Left forelimb (tissue), 1 donor: ENCODE data around the gene HHAT.

Experiments used
- DNase-seq: peaks from one replicate; pipeline ENCODE4 v3.0.0-alpha.2; 2018; ENCODE audit warnings: low spot score

Gene HHAT

DNA sequence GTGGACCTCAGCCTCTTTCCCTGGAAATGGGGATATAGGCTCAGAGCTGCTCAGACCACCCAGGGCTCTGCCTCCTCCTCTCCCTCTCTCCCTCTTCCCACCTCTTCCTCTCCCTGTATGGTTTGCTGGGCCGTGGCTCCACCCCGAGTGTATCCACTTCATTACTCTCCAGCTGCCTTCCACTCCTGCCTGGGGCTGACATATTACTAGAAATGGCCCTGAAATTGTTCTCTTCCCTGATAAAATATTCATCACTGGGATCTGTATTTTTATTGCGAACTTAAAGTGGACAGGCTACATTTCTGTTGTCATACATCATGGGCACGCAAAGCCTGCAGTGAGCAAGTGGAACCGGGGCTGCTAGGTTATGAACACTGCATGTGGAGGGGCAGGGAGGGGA lies 225.0 kb downstream of the HHAT start:
- DNase-seq, result no peak

DNA sequence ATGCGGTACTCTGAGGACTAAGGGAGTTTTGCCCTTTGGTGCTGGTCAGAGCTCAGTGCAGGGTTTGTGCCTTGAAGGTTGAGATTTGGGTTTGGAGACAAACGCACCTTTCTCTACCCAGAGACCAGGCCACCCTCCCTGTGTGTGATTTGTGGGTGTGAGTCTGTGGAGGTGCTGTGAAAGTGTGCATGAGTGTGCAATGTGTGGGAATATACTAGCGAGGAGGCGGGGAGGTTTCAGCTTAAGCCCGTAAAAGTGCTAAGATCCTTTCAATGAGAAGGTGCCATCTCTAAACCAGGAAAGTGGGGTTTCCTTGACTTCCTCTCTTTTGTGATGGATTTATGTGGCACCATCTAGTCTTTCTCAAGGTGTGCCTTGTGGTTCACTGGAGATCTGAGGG lies 225.7 kb downstream of the HHAT start:
- DNase-seq, result no peak

DNA sequence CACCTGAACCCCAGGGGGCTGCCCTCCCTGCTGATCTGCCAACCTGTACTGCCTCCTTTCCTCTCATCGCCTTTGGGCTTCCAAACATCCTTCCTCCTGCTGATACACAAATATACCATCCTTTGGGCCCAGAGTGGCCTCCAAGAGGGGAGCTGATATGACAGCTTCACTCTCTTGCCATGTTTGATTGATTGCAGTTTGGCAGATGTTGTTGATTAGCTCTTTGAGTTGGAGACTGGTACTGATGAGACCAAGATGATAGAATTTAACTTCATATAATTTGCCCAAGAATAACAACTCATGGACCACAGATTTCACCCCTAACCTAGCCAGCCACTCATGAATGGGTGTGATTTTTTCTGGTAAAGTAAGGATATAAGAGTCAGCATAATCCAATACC lies 227.8 kb downstream of the HHAT start:
- DNase-seq, result no peak

DNA sequence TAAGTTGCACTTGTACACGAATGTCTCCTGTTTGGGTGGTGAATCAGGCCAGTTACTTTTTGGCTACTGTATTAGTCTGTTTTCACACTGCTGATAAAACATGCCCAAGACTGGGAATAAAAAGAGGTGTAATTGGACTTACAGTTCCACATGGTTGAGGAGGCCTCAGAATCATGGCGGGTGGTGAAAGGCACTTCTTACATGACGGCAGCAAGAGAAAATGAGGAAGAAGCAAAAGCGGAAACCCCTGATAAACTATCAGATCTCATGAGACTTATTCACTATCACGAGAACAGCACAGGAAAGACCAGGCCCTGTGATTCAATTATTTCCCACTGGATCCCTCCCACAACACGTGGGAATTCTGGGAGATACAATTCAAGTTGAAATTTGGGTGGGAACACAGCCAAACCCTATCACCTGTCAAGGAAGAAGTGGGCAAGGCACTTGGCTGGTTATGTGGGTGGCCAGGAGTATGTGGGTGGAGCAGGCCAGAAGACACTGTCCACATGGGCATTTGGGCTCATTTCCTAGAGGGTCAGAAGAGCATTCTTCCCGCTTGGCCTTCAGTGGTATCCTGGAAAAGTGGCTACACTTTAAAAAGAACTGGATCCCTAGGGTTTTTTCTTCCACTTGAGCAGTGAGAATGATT lies 228.8 kb downstream of the HHAT start:
- no peak for DNase-seq

DNA sequence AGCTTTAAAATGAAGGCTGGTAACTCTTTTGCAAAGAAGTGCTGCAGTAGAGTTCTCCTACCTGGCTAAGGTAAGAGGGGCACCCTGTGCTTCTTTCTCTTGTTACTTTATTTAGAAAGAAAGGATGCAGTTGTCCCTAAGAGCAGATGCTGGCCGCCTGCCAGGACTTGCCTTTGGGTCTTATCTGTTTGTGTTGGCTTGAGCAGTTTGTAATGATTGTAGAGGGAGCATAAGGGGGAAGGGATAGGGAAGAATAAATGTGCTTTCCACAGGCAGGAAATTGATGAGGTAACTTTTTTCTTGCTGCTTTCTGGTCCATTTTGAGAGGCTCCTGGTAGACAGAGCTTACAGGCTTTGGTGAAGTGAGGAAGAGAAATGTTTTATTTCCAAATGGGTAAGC lies 229.6 kb downstream of the HHAT start:
- no peak for DNase-seq

DNA sequence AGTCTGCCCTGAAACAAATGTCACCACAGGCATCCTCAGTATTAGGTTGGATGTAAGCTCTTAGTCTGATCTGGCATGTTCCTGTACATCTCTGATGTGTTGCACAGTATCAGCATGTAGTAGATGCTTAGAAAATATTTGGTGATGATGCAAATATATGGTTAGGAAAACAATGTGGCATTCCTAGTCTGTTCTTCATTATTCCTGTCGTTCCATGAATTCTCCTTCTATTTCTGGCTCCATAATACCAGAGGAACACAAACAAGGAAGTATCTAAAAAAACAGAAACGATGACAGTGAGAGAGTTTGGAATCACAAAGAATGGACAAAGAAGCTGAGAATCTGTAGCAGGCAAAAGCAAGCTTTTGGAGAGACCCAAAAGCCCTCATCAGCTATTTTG lies 236.6 kb downstream of the HHAT start:
- DNase-seq, result no peak

DNA sequence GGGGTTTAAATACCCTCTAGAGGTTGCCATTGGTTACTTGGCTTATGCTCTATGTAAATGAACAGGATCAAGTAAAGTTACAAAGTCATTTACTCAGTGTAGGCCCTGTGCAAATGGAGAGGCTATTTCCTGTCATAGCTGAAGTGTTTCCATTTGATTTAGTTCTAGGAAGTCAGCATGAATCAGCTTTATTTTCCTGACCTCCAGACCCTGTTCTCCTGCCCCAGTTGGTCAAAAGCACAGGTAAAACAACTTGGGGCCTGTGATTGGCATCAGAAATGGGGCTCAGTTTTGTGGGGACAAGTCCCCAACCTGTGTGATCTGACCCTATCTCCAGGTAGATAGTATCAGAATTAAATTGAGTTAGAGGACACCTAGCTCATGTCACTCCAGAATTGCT lies 239.9 kb downstream of the HHAT start:
- no peak for DNase-seq

DNA sequence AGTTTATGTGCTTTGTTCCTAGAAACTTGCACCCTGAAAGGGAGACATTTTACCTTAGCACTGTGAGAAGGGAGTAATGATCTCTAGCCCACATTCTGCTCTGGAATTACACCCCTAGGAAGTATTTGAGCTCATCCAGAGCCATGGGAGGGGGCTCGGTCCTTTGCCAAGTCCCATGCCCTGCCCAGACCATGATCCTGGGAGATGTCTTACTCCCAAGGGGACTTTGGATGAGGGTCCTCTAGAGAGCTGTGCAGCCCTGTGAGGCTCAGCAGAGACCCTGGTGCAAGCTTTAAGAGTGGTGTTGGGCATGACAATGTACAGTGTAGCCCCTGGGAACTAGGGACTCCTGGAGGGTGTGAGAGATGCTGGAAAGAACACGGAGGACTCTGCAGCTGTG lies 241.4 kb downstream of the HHAT start:
- no peak for DNase-seq

DNA sequence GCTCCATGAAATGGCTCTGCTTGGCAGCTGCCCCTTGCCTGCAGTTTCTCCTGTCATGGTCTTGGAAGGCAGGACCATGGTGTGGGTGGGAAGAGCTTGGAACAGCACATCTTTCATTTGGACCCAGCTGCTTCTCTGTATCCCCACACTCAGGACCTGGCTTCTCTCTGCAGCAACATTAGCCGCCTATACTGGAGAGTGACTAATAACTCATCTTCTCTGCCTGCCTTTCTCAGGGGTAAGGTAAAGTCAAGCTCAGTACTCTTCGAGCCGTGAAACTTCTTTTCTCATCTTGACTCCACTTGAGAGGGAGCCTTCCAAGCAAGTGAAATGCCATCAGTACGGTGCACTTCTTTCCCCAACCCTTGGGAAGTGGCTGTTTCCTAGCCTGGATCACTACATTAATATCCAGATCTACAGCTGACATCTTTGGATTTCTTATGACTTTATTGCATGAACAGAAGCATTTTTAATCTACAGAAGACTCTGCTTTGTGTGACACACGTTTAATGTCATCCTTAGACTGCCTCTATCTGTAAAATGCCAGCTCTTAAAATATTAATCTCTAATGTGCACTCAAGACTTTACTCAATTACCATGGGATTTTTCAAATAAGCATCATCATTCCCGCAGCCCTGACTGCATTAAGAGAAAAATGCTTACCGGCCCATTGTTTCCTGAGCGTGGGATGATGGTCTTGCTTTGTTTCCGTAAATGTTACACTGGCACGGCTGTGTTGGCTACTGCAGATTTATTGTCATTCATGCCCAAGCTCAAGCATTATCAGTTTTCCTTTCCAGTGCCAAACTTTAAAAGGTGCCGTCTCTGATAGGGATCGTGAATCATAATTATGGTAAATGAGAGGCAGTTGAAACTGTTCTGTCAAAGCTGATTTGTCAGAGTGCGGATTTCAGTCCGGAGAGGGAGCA lies 242.9 kb downstream of the HHAT start:
- DNase-seq, result no peak

DNA sequence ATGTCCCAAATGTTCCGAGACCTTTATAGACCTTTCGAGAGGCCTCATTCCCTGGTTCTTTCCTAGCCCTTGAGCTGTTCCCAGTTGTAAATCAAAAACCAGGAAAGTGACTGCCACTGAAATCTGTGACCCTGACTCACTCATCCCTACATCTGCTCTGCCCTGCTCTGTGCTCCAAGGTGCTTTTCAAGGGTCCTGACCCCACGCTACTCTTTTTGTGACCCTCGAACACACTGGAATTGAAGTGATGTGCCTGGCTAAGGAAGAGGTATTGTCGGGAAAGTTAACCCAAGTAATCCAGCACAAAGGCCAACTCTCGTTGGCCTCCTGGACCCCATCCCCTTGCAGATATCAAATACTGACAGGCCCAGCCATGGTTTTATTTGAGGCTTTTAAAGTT lies 244.4 kb downstream of the HHAT start:
- DNase-seq, result no peak

DNA sequence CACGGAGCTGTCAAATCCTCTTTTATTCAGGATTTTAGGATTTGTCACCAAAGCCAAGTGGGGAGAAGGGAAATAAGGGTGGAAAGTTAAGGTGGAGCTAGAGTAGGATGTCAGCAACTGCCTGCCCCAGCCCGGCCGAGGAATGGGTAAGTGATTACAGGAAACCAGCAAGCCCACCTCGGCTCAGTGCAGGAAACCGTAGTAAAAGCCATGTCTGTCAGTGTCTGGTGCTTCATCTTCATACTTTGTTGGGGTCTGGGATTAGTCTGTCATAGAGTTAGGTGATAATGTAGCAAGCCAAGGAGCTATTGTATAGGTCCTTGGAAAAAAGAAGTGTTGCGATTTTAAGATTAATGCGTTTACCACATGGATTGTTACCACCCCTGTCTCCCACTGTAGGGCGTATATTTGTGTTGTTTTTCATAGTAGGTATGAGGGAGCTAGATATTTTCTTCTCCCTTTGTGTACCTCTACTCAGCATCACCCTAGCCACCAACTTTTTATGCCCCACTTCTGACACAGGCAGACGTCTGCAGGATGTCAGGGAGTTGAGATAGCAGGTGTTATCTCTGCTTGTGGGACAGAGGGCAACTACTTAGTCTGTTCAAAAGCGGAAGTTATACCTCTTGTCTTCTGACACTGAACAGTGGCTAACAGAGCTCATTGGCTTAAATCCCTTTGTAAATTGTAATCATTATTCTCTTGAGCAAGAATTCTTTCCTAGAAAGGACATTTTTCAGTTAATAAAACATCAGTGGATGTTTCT lies 253.7 kb downstream of the HHAT start:
- no peak for DNase-seq

DNA sequence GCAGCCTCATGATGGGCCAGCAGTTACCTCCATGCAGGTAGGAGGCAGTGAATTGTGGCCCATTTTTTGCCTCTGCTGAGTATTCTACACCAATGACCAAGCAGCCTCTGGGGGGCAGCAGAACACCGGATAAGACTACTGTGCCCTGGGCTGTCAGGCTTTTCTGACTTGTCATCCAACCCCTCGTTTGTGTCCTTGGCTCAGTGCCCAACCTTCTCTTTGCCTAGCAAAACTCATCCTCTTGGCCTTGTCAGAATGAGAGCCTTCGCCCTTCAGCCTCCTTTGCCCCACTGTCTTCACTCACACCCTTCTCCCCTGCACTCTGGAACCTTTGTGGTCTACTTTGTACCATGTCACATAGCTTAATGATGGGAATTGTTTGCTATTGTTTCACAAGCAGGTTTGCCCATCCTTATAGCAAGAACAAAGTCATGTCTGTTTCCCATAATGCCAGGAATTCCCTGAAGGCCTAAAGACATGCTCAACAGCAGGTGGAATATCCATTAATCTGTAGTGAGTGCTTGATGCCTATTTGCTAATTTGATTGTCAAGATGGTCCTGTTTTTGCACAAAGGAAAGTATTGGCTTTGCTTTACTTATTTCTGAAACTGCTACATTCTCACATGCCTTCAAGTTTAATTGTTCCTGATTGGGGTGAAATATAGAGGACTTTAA lies 255.9 kb downstream of the HHAT start:
- DNase-seq, result peak; percentile 74

DNA sequence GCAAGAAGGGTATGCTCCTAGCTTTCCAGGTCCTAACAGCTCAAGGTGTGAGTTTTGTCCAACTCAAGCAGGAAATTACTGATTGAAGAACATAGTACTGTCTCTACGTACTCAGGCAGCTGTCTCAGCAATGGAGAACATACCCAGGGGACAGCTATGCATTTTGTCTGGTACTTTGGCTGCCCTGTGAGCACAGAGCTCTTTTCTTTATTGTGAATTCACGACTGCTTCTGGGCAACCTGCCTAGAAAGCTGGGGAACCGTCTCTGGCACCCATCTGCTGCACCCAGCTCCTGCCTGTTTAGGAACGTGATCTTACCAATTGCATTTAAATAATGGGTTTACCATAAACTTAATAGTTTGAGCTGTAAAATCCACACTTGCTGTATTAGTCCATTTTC lies 258.1 kb downstream of the HHAT start:
- no peak for DNase-seq

DNA sequence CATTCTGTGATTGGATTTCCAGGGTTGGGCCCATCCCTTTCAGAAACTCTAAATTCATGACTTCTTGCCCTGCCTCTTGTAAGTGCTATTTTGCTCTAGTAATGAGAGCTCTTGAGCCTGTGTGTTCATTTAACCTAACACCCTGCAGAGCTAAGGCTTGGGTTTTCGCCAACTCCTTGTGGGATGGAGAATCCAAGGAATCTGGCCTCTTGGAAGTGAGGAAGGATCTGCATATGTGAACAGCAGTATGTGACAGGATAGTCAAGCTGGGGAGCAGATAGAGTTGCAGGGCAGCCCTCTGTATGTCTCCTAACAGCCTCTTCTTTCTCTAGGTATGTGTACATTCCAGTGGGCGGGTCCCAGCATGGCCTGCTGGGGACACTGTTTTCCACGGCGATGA lies 258.9 kb downstream of the HHAT start:
- no peak for DNase-seq

DNA sequence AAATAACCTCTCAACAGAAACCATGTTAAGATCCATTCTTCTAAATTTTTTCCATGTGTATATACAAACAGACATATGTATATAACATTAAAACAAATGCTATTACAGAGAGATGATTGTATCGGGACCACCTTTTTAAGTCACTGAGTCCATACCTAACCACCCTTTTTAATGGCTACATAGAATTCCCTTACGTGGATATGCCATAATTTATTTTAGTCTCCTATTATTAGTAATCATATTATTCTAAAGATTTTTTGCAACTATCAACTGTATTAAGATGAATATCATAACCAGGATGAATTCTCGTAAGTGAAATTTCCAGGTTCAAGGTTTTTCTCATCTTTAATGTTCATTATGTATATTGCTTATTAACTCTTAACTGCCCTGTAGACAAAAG lies 259.7 kb downstream of the HHAT start:
- no peak for DNase-seq

DNA sequence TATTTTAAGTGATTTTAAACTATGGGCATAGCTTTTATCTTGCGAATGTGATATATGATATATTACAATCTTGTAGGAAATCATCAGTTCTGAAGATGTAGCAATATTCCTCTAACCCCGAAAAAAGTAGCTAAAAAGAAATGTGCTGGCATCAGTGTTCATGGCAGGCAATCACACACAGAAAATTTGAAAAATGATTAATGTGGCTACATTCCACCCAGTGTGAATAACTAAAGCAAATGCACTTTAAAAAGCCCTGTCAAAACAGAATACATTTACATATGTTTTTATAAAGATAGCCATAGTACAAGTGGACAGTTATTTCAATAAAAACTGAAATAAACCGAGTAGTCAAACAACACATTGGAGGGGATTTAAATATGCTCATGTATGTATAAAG lies 260.2 kb downstream of the HHAT start:
- no peak for DNase-seq

DNA sequence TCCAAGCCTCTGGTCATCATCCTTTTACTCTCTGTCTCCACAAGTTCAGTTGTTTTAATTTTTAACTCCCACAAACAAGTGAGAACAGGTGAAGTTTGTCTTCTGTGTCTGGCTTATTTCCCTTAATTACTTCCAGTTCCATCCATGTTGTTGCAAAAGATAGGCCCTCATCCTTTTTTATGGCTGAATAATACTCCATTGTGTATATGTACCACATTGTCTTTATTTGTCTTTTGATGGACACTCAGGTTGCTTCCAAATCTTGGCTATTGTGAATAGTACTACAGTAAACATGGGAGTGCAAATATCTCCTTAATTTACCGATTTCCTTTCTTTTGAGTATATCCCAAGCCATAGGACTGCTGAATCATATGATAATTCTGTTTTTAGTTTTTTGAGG lies 262.5 kb downstream of the HHAT start:
- DNase-seq, result no peak

DNA sequence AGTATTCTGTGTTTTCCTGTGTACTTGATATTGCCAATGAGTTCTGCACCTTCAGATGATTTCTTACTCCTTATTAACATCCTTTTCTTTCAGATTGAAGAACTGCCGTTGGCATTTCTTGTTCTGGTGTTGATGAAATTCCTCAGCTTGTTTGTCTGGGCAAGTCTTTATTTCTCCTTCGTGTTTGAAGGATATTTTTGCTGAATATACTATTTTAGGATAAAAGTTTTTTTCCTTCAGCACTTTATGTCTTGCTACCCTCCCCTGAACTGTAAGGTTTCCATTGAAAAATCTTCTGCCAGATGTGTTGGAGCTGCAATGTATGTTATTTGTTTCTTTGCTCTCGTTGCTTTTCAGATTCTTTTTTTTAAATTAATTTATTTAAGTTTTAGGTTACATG lies 265.9 kb downstream of the HHAT start:
- no peak for DNase-seq

DNA sequence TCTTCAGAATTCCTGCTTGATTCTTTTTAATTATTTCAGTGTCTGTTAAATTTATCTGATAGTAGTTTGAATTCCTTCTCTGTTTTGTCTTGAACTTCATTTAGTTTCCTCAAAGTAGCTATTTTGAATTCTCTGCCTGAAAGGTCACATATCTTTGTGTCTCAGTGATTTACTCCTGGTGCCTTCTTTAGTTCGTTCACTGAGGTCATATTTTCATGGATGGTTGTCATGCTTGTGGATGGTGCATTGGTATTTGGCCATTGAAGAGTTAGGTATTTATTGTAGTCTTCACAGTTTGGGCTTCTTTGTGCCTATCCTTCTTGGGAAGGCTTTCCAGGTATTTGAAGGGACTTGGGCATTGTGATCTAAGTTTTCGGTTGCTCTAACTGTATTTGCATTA lies 267.9 kb downstream of the HHAT start:
- DNase-seq, result no peak

DNA sequence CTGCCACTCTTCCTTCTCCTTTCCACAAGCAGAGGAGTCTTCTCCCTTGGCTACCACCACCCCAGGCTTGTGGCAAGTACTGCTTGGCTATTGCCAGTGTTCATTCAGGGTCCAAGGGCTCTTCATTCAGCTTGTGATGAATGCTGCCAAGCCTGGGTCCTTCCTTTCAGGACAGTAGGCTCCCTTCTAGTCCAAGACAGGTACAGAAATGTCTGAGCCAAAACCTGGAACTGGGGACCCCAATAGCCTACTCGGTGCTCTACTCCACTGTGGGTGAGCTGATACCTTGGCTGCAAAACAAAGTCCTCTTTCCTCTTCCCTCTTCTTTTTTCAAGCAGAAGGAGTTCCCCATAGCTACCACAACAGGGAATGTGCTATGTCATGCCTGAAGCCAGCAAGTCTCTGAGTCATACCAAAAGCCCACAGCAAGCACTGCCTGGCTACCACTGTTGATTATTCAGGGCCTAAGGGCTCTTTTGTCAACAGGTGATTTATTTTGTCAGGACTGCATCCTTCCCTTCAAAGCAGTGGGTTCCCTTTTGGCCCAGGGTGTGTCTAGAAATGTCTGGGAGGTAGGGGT lies 268.9 kb downstream of the HHAT start:
- DNase-seq, result no peak

DNA sequence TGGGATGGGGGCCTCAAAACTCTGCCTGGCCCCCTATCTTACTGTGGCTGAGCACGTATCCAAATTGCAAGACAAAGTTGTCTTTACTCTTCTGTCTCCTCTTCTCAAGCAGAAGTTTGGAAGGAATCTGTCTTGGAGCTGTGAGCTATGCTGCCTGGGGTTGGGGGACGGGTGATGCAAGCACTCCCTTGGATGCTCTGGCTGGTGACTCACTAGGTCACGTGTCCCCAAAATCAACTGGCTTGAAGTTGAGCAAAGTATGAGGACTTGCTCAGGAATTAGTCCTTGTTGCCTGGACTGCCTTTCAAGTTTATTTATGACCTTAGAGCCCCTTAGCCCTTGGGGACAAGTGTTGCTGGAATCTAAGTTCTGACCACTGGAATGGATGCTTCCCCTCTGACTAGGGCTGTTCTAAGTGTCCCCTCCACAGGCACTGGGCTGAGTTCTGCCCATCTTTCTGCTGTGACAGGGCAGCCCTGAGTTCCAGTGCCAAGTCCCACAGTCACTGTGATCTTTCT lies 269.5 kb downstream of the HHAT start:
- no peak for DNase-seq
